ENCODE data around the gene DAGLB. TPM values are rescaled to one million over a fixed set of nuclear protein-coding genes. Genes with fewer than 3 reads are reported as not detected.

The DAGLB gene
- total and polyA plus RNA-seq, 2 of the 4 experiments (the other 2 are of a cell fraction), result 23.4 to 33.5 TPM

GRCh38 chr7:6440381-6440780 lies 7.4 kb downstream of the DAGLB start:
- no peak for TF ChIP-seq CHD1 (IDR thresholded peaks at IDR 0.05; ENCODE audit: low read depth, low read length)
- Histone ChIP-seq H2BK15ac (ENCODE audit: low read depth, low read length) (no peak overlapping the region), H2AFZ (replicated peaks; ENCODE audit: low read length, poor library complexity) (no peak overlapping the region), H3K27me3 (ENCODE audit: control insufficient read depth, insufficient read depth, low read length) (no peaks in the 10 kb centered on the region), H2AK9ac (replicated peaks; ENCODE audit: low read depth, low read length, poor library complexity) (no peak overlapping the region), H4K20me1 (ENCODE audit: insufficient read depth, low read length) (peaks cover 26% of the 10 kb centered on the region; the same call in 1 of the 2 replicates), H3K9me3 (ENCODE audit: control insufficient read depth, insufficient read depth, low read length) (no peaks in the 10 kb centered on the region), H3K79me1 (ENCODE audit: low read depth in 1 of 2, low read length in 2 of 2) (peaks cover 30 to 70% of the 10 kb centered on the region in 2 experiments), H3K23ac (ENCODE audit: low read depth, low read length) (no peak overlapping the region), H2BK5ac (ENCODE audit: low read depth, low read length, poor library complexity, severe bottlenecking) (no peak overlapping the region), H3K4me1 (ENCODE audit: control insufficient read depth, insufficient read depth, low read length) (peaks cover 19% of the 10 kb centered on the region), H3K4me3 (ENCODE audit: insufficient read depth, low read depth, low read length) (no peak overlapping the region), H2AK5ac (ENCODE audit: low read depth, low read length) (no peak overlapping the region), H3K9me1 (ENCODE audit: insufficient read depth, low read length) (peaks cover 20% of the 10 kb centered on the region), H3K27ac (ENCODE audit: insufficient read depth, low read length) (no peak overlapping the region), H3K14ac (replicated peaks; ENCODE audit: low read depth, low read length) (no peak overlapping the region), H3K4me2 (ENCODE audit: low read depth, low read length) (no peak overlapping the region), H3K36me3 (ENCODE audit: control insufficient read depth, insufficient read depth, low read length) (peaks cover 13% of the 10 kb centered on the region), H2BK120ac (ENCODE audit: low read depth, low read length) (no peak overlapping the region), H3K4ac (ENCODE audit: low read depth, low read length) (no peak overlapping the region), H3K56ac (ENCODE audit: extremely low read depth, insufficient read depth, low read length) (no peak overlapping the region), H3K18ac (ENCODE audit: low read depth, low read length) (no peak overlapping the region), H4K8ac (ENCODE audit: low read depth in 2 of 2, low read length in 2 of 2) (0 out of 4 replicates have a peak overlapping the region, but pooled peaks of 1 of the 2 experiments have one; percentile 10), H4K91ac (ENCODE audit: insufficient read depth, low read depth, low read length) (no peak overlapping the region), H4K5ac (ENCODE audit: low read depth, low read length) (no peak overlapping the region), H2BK20ac (ENCODE audit: low read depth, low read length) (no peak overlapping the region), H3K9ac (ENCODE audit: low read depth, low read length) (no peak overlapping the region)
- DNase-seq (no peak), ATAC-seq (ENCODE audit: low read depth) (no peak)
- in situ Hi-C loops (cut with MboI; ENCODE audit: low sequenced_read_pairs), result no loop called here
- intact Hi-C loops (cut with micrococcal nuclease), result no loop called here
- dilution Hi-C loops (cut with HindIII; ENCODE audit: low sequenced_read_pairs, unreplicated experiment), result no loop called here
- POLR2A ChIA-PET (ENCODE audit: unreplicated experiment), result interaction anchor here (0.6 kb wide), 1 partner anchor 53 kb away, joined by 3 read pairs; no protein-coding TSS in a partner anchor
- 93% methylated on average over 3 of the region's 5 CpGs; no CpG with 5 or more reads in 1 of the 2 experiments for WGBS, 2 experiments (ENCODE audit: extremely low coverage in 2 of 2, insufficient read length in 1 of 2)
- no TSS peak for BruUV-seq (replicated peaks)
- CTCF ChIA-PET, result no interaction called here

Data from IMR-90 (cell line).